IPS-18c (cell line): Measurements from ENCODE around the gene POLR2C.

Source experiments
- H3K4me3 ChIP-seq: 2 replicates; pipeline ENCODE4 v1.7.0; 2013; ENCODE audit warnings: low read depth, mild to moderate bottlenecking, low read length, moderate library complexity; ENCODE audit not compliant: insufficient read depth
- H3K9me3 ChIP-seq: one replicate; pipeline ENCODE4 v1.6.1; 2013; ENCODE audit warnings: mild to moderate bottlenecking, low read length, moderate library complexity; ENCODE audit not compliant: control insufficient read depth, insufficient read depth

The POLR2C gene

GRCh38 chr16:57444711-57445110, 17.8 kb upstream of the POLR2C start:
- Histone ChIP-seq H3K4me3 (no peak overlapping the region), H3K9me3 (no peaks in the 10 kb centered on the region)

GRCh38 chr16:57445510-57445909, 17.0 kb upstream of the POLR2C start:
- Histone ChIP-seq H3K4me3 (no peak overlapping the region), H3K9me3 (no peaks in the 10 kb centered on the region)

GRCh38 chr16:57446531-57447185, 15.8 kb upstream of the POLR2C start:
- Histone ChIP-seq H3K9me3 (no peaks in the 10 kb centered on the region), H3K4me3 (peak overlapping the region; percentile 94)

- no peaks in the 10 kb centered on the region for H3K9me3 ChIP-seq
- H3K4me3 ChIP-seq, result peak within 1 kb of the TSS; percentile 94
Observed at GRCh38 chr16:57447186-57447962, 15.1 kb upstream of the POLR2C start, which contains the start of the genes CIAPIN1 and COQ9. CIAPIN1 (minus strand) TSS chr16:57447385; CDS start chr16:57440928, 6,457 bp downstream. COQ9 (plus strand) TSS chr16:57447479; CDS start chr16:57447506, 27 bp downstream.

GRCh38 chr16:57452021-57452420, 10.5 kb upstream of the POLR2C start:
- no peaks in the 10 kb centered on the region for H3K9me3 ChIP-seq

GRCh38 chr16:57462978-57463362, 491 bp downstream of the POLR2C start:
- Histone ChIP-seq H3K4me3 (peak overlapping the region; percentile 85), H3K9me3 (no peaks in the 10 kb centered on the region)

More at GRCh38 chr16:57452021-57452420, 10.5 kb upstream of the POLR2C start:
- no peak overlapping the region for H3K4me3 ChIP-seq

GRCh38 chr16:57464523-57464922, 2.0 kb downstream of the POLR2C start:
- H3K4me3 ChIP-seq, result no peak overlapping the region
- no peaks in the 10 kb centered on the region for H3K9me3 ChIP-seq

GRCh38 chr16:57468346-57468745, 5.9 kb downstream of the POLR2C start:
- Histone ChIP-seq H3K9me3 (no peaks in the 10 kb centered on the region), H3K4me3 (no peak overlapping the region)

- no peak overlapping the region for H3K4me3 ChIP-seq
- no peaks in the 10 kb centered on the region for H3K9me3 ChIP-seq
Observed at GRCh38 chr16:57469046-57469445, 6.6 kb downstream of the POLR2C start.

- no peak overlapping the region for H3K4me3 ChIP-seq
Observed at GRCh38 chr16:57469917-57470470, 7.5 kb downstream of the POLR2C start.

GRCh38 chr16:57470711-57471110, 8.2 kb downstream of the POLR2C start:
- H3K9me3 ChIP-seq, result no peaks in the 10 kb centered on the region
- H3K4me3 ChIP-seq, result no peak overlapping the region

More at GRCh38 chr16:57469917-57470470, 7.5 kb downstream of the POLR2C start:
- no peaks in the 10 kb centered on the region for H3K9me3 ChIP-seq

GRCh38 chr16:57471209-57471608, 8.7 kb downstream of the POLR2C start:
- no peak overlapping the region for H3K4me3 ChIP-seq
- H3K9me3 ChIP-seq, result no peaks in the 10 kb centered on the region

- Histone ChIP-seq H3K4me3 (no peak overlapping the region), H3K9me3 (no peaks in the 10 kb centered on the region)
Observed at GRCh38 chr16:57471852-57472664, 9.6 kb downstream of the POLR2C start.

GRCh38 chr16:57472665-57473060, 10.2 kb downstream of the POLR2C start:
- no peak overlapping the region for H3K4me3 ChIP-seq

GRCh38 chr16:57473176-57473840, 10.8 kb downstream of the POLR2C start:
- Histone ChIP-seq H3K9me3 (no peaks in the 10 kb centered on the region), H3K4me3 (no peak overlapping the region)

More at GRCh38 chr16:57472665-57473060, 10.2 kb downstream of the POLR2C start:
- H3K9me3 ChIP-seq, result no peaks in the 10 kb centered on the region

GRCh38 chr16:57473906-57474305, 11.4 kb downstream of the POLR2C start:
- Histone ChIP-seq H3K9me3 (no peaks in the 10 kb centered on the region), H3K4me3 (no peak overlapping the region)
